Smooth muscle cell (in vitro differentiated cells): ENCODE measurements around the gene FADS3. TPM values are rescaled to one million over a fixed set of nuclear protein-coding genes. Genes with fewer than 3 reads are reported as not detected.

Source experiments
- DNase-seq: peaks from one replicate; lab custom pipeline; 2025; ENCODE audit not compliant: unreplicated experiment; lab: John Stamatoyannopoulos, UW
- H2AFZ ChIP-seq: fragments of 200-600 bp; sonication (generic); 2 replicates; pipeline ENCODE4 v1.6.0; 2016; ENCODE audit warnings: antibody characterized with exemption, low read depth, mild to moderate bottlenecking
- H3F3A ChIP-seq: fragments of 200-600 bp; sonication (generic); 2 replicates; pipeline ENCODE4 v1.6.0; 2017; ENCODE audit warnings: antibody characterized with exemption, low read depth
- H3K27ac ChIP-seq: fragments of 200-600 bp; sonication (generic); 2 replicates; pipeline ENCODE4 v1.5.1; 2016; ENCODE audit warnings: low read depth, mild to moderate bottlenecking
- H3K27me3 ChIP-seq: fragments of 200-600 bp; sonication (generic); 2 replicates; pipeline ENCODE4 v1.6.1; 2016; ENCODE audit warnings: low read depth, mild to moderate bottlenecking
- H3K36me3 ChIP-seq: fragments of 200-600 bp; sonication (generic); 2 replicates; pipeline ENCODE4 v1.5.1; 2016; ENCODE audit warnings: low read depth
- H3K4me1 ChIP-seq: fragments of 200-600 bp; sonication (generic); 2 replicates; pipeline ENCODE4 v1.5.1; 2016; ENCODE audit warnings: low read depth
- H3K4me2 ChIP-seq: fragments of 200-600 bp; sonication (generic); 2 replicates; pipeline ENCODE4 v1.6.0; 2016; ENCODE audit warnings: mild to moderate bottlenecking
- H3K4me3 ChIP-seq: fragments of 200-600 bp; sonication (generic); 2 replicates; pipeline ENCODE4 v1.5.1; 2016; ENCODE audit warnings: mild to moderate bottlenecking
- H3K79me2 ChIP-seq: fragments of 200-600 bp; sonication (generic); 2 replicates; pipeline ENCODE4 v1.6.0; 2016; ENCODE audit warnings: low read depth, mild to moderate bottlenecking
- H3K9ac ChIP-seq: fragments of 200-600 bp; sonication (generic); 2 replicates; pipeline ENCODE4 v1.6.0; 2016; ENCODE audit warnings: low read depth
- H3K9me3 ChIP-seq: fragments of 200-600 bp; sonication (generic); replicated peaks from 2 replicates; pipeline ENCODE4 v1.5.1; 2016; ENCODE audit warnings: low read depth
- H4K20me1 ChIP-seq: fragments of 200-600 bp; sonication (generic); 2 replicates; pipeline ENCODE4 v1.6.0; 2016; ENCODE audit warnings: low read depth
- CTCF ChIP-seq: fragments of 200-600 bp; sonication (generic); IDR thresholded peaks from 2 replicates; pipeline ENCODE4 v1.5.1; 2017; ENCODE audit warnings: borderline replicate concordance, mild to moderate bottlenecking, antibody characterized with exemption; ENCODE audit not compliant: insufficient read depth, poor library complexity, severe bottlenecking
- WGBS: methylation state at CpG from one replicate; pipeline ENCODE4 v1.1.7; 2016; ENCODE audit warnings: low lambda C conversion rate; 5-methylcytosine and 5-hydroxymethylcytosine counted together
- polyA plus RNA-seq: library from polyadenylated mRNA; unstranded; fragments of >200 nt; fragmentation: Nextera tagmentation; extraction: Ambion mirVana; gene quantifications from 2 replicates; pipeline ENCODE4 v1.2.1, GENCODE V29; 2016
- total RNA-seq: library from RNA; depleted of rRNA; stranded (reverse); fragments of >200 nt; gene quantifications from 2 replicates; pipeline ENCODE4 v1.2.3, GENCODE V29; 2014

FADS3 gene
- total and polyA plus RNA-seq, 2 experiments from 2014 or later: 8.9 to 13.8 TPM

GRCh38 chr11:61919705-61920631, 28.6 kb upstream of the FADS3 start:
- Histone ChIP-seq H2AFZ (no peak overlapping the region), H3K4me1 (peaks cover 12% of the 10 kb centered on the region), H3K9me3 (no peaks in the 10 kb centered on the region), H3K4me2 (no peak overlapping the region), H3K27me3 (no peaks in the 10 kb centered on the region), H3K9ac (no peak overlapping the region), H3K4me3 (no peak overlapping the region), H4K20me1 (no peaks in the 10 kb centered on the region), H3K36me3 (no peaks in the 10 kb centered on the region), H3F3A (peaks cover 10% of the 10 kb centered on the region), H3K79me2 (no peaks in the 10 kb centered on the region), H3K27ac (no peak overlapping the region)
- 66% methylated on average over 13 of the region's 13 CpGs for WGBS
- no peak for DNase-seq
- TF ChIP-seq CTCF: no peak

GRCh38 chr11:61918938-61919704, 27.8 kb upstream of the FADS3 start:
- no peak for DNase-seq
- H3K9ac ChIP-seq: no peak overlapping the region
- no peaks in the 10 kb centered on the region for H3K36me3 ChIP-seq
- no peaks in the 10 kb centered on the region for H3K27me3 ChIP-seq
- H4K20me1 ChIP-seq: no peaks in the 10 kb centered on the region
- no peaks in the 10 kb centered on the region for H3K9me3 ChIP-seq
- no peak overlapping the region for H2AFZ ChIP-seq
- H3K4me2 ChIP-seq: no peak overlapping the region
- H3K4me1 ChIP-seq: peaks cover 12% of the 10 kb centered on the region
- H3K4me3 ChIP-seq: no peak overlapping the region
- no peak overlapping the region for H3K27ac ChIP-seq
- no peaks in the 10 kb centered on the region for H3K79me2 ChIP-seq
- 51% methylated on average over 6 of the region's 6 CpGs for WGBS
- peaks cover 10% of the 10 kb centered on the region for H3F3A ChIP-seq
- TF ChIP-seq CTCF: no peak

- DNase-seq: no peak
- H4K20me1 ChIP-seq: no peaks in the 10 kb centered on the region
- TF ChIP-seq CTCF: no peak
- no peaks in the 10 kb centered on the region for H3K9me3 ChIP-seq
- no peak overlapping the region for H2AFZ ChIP-seq
- H3K4me1 ChIP-seq: peaks cover 8% of the 10 kb centered on the region
- H3K4me3 ChIP-seq: peak overlapping the region; percentile 67
- H3F3A ChIP-seq: peaks cover 8% of the 10 kb centered on the region
- no peaks in the 10 kb centered on the region for H3K36me3 ChIP-seq
- no peak overlapping the region for H3K9ac ChIP-seq
- no peaks in the 10 kb centered on the region for H3K27me3 ChIP-seq
- no peak overlapping the region for H3K27ac ChIP-seq
- 91% methylated on average over 14 of the region's 14 CpGs for WGBS
- peak overlapping the region; percentile 97 for H3K4me2 ChIP-seq
- no peaks in the 10 kb centered on the region for H3K79me2 ChIP-seq
Measured at GRCh38 chr11:61918251-61918937, 27.0 kb upstream of the FADS3 start.
